GM18508 (cell line): ENCODE measurements around the gene SARS1.

Experiments used
- ATAC-seq: cut with Tn5 transposase; IDR thresholded peaks from one replicate; pipeline ENCODE4 v1.9.1; 2021; ENCODE audit warnings: moderate number of reproducible peaks; ENCODE audit not compliant: insufficient read depth, unreplicated experiment

Gene SARS1

GRCh38 chr1:109248797-109249629 lies 35.3 kb downstream of the SARS1 start, which contains the start of gene CELSR2:
TSS of gene CELSR2 (plus strand) at chr1:109249539. CDS start at chr1:109250080, 541 bp downstream.
- no peak for ATAC-seq

DNA sequence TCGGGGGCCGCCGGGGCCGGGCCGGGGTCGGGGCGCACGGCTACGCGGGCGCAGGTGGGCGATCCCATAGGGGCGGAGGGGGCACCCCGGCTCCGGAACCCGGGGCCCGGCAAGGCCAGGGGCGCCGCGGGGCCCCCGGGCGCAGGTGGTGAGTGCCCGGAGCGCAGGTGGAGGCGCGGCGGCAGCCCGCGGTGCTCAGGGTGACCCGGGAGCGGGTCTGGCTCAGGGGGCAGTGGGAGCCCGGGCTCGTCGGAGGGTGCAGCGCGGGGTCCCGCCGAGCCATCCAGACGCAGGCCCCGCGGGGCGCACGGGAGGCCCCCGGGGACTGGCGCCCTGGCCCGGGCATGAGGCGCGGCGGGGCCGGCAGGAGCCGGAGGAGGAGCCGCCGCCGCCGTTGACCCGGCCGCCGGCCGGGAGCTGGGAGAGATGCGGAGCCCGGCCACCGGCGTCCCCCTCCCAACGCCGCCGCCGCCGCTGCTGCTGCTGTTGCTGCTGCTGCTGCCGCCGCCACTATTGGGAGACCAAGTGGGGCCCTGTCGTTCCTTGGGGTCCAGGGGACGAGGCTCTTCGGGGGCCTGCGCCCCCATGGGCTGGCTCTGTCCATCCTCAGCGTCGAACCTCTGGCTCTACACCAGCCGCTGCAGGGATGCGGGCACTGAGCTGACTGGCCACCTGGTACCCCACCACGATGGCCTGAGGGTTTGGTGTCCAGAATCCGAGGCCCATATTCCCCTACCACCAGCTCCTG lies 36.1 kb downstream of the SARS1 start:
- no peak for ATAC-seq

DNA sequence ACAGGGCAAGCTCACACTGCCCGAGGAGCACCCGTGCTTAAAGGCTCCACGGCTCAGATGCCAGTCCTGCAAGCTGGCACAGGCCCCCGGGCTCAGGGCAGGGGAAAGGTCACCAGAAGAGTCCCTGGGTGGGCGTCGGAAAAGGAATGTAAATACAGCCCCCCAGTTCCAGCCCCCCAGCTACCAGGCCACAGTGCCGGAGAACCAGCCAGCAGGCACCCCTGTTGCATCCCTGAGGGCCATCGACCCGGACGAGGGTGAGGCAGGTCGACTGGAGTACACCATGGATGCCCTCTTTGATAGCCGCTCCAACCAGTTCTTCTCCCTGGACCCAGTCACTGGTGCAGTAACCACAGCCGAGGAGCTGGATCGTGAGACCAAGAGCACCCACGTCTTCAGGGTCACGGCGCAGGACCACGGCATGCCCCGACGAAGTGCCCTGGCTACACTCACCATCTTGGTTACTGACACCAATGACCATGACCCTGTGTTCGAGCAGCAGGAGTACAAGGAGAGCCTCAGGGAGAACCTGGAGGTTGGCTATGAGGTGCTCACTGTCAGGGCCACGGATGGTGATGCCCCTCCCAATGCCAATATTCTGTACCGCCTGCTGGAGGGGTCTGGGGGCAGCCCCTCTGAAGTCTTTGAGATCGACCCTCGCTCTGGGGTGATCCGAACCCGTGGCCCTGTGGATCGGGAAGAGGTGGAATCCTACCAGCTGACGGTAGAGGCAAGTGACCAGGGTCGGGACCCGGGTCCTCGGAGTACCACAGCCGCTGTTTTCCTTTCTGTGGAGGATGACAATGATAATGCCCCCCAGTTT lies 36.9 kb downstream of the SARS1 start:
- ATAC-seq = no peak

- no peak for ATAC-seq
These were observed 37.8 kb downstream of the SARS1 start for GRCh38 chr1:109251277-109252166.

DNA sequence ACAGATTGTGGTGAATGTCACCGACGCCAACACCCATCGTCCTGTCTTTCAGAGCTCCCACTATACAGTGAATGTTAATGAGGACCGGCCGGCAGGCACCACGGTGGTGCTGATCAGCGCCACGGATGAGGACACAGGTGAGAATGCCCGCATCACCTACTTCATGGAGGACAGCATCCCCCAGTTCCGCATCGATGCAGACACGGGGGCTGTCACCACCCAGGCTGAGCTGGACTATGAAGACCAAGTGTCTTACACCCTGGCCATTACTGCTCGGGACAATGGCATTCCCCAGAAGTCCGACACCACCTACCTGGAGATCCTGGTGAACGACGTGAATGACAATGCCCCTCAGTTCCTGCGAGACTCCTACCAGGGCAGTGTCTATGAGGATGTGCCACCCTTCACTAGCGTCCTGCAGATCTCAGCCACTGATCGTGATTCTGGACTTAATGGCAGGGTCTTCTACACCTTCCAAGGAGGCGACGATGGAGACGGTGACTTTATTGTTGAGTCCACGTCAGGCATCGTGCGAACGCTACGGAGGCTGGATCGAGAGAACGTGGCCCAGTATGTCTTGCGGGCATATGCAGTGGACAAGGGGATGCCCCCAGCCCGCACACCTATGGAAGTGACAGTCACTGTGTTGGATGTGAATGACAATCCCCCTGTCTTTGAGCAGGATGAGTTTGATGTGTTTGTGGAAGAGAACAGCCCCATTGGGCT lies 38.6 kb downstream of the SARS1 start:
- no peak for ATAC-seq

GRCh38 chr1:109252893-109253802 lies 39.4 kb downstream of the SARS1 start:
- ATAC-seq = no peak

GRCh38 chr1:109253803-109254620 lies 40.3 kb downstream of the SARS1 start:
- no peak for ATAC-seq

- ATAC-seq = no peak
These were observed 40.9 kb downstream of the SARS1 start for GRCh38 chr1:109254621-109255096.

GRCh38 chr1:109255097-109255651 lies 41.5 kb downstream of the SARS1 start:
- no peak for ATAC-seq

DNA sequence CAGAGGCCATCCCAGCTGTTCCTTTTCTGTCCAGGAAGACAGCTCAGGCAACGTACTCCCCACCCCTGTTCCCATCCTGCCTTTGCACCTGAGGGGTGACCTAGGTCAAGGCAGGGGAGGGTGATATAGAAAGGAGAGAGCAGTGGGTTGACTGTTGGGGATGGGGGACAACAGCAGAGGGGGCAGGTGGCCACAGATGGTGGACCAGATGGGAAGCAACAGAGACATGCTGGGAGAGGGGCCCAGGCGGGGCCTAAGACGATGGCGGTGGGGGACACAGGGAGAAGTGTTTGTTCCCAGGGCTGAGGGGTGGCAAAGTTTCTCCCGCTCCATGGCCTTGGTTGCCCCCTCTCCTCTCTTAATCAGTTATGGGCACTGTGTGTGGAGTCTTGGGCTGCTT lies 42.0 kb downstream of the SARS1 start:
- no peak for ATAC-seq

DNA sequence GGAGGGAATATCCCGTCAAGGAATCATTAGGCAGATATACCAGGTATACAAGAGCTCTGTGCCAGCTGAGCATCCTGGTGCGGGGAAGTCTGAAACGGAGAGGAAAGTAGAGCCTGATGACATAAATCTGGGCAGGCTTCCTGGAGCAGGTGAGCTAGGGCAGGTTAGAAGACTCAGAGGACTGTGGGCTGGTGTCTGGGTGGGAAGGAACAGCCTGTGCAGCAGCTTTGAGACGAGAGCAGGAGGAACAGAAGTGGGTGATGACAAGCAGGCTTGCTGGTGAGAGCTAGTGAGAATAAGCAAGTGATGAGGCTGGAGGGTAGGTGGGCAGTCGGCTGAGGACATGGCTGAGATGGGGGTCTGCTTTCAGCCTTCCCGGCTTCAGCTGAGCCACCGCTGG lies 42.4 kb downstream of the SARS1 start:
- ATAC-seq = no peak

- ATAC-seq = no peak
These were observed 43.4 kb downstream of the SARS1 start for GRCh38 chr1:109256971-109257681.

GRCh38 chr1:109257682-109258421 lies 44.1 kb downstream of the SARS1 start:
- ATAC-seq = no peak

- ATAC-seq = no peak
These were observed 45.1 kb downstream of the SARS1 start for GRCh38 chr1:109258481-109259466.
